Myometrial cell (primary cell): Measurements from ENCODE around the gene CINP. TPM values are rescaled to one million over a fixed set of nuclear protein-coding genes. Genes with fewer than 3 reads are reported as not detected.

Experiments used
- total RNA-seq: library from RNA; depleted of rRNA; stranded (reverse); fragments of >200 nt; gene quantifications from 2 replicates; pipeline ENCODE4 v1.2.3, GENCODE V29; 2015

Gene CINP
- 78.4 and 78.5 TPM in 2 replicates for total RNA-seq

DNA sequence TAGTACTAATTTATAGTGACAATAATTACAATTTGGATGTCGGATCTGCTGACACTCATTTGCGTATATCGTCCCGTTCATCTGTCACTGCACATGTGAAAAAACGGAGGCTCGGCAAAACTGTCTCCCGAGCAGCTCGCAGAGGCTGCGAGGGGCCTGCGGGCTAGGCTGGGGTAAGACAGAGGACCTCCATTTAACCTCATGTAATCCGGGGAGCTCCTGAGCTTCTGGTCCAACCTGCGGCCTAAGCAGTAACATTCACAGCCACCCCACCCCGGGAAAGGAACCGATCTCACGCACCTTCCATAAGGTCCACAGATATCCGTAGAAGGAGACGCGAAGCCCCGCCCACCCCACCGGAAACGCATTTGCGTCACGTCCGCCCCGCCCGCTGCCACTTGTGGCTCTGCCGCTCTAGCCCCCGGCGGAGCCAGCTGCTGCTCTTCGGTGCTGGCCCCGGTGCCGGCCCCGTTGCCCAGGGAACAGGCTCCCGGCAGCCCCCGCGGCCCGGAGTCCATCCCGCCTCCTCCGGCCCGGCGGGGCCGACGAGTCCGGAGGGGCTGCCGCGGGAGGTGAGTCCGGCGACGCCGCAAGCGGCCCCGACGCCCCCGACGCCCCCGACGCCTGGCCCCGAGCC, at the start of gene CINP, which contains the start of gene TECPR2:
Gene CINP (minus strand): TSS at position 346 of the 637 bp plus-strand sequence. CDS start 39 bp downstream, at position 307.
Gene TECPR2 (plus strand): TSS at position 397 of the 637 bp plus-strand sequence. CDS start 13,781 bp downstream, outside the sequence.

DNA sequence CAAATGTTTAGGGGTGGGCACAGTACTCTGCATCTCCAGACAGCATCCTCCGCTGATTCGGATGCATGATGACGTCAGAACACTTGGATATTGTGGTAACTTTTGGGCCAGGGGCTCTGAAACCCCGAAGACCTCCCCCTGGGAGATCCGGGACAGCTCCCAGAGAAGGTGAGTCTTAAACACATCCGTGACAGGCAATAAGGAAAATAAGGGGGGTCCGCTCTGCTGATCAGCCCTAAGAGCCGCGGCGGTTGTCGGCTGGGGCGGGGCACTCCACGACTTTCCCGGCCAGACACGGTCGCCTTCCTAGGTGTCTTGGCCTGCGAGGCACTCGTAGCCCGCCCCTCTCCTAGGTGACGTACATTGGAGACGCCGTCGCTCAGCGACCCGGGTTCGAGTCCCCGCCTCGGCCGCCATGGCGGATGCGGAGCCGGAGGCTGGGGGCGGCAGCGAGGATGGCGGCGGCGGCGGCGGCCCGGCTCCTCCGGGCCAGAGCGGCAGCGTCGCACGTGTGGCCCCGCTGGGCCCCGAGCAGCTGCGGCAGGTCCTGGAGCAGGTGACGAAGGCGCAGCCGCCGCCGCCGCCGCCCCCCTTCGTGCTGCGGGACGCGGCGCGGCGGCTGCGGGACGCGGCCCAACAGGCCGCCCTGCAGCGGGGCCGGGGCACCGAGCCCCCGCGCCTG, 43.2 kb downstream of the CINP start, which contains the start of gene ZNF839:
Gene ZNF839 (plus strand): TSS at position 396 of the 682 bp plus-strand sequence. CDS start 20 bp downstream, at position 416.

DNA sequence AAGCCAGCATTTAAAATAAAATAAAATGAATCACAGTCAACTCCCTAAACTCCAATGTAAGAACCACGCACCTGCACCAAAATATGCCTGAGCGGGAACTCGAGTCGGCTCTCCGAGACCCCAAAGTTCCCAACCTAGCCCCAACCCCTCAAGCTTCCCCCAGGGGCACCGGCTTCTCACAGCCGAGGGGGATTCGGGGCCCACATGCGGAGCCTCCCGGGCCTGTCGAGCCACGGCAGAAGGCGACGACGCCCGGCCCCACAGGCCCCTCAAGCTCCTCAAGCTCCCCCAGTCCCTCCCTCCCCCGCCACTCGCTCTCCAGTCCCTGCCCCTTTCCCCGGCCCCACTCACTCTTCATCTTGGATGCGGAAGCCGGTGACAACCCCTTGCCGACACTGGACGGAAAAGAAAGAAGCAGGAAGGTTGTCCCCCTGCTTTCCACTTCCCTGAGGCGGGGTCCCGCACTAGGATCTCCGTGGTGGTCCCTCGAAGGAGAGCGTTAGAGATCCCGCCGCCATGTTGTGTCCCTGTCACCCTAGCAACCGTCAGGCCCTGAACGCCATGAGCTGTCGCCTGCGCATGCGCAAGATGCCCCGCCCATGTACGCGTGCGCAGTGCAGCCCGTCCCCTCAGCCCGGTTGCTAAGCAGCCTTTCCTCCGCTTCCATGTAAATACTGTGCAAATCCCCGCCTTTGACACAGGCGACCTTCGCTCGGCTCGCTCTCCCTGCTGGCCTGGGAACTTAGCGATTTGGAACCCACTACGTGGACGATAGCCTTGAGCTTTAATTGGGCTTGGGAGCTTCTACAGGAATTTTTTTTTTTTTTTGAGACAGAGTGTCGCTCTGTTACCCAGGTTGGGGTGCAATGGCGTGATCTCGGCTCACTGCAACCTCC, 57.8 kb downstream of the CINP start, which contains the start of gene MOK:
Gene MOK (minus strand): TSS at position 554 of the 896 bp plus-strand sequence. CDS start 196 bp downstream, at position 358.

Other genes with a start within 250 kb of the CINP start
- gene WDR20, start 223.0 kb downstream of the CINP start, total RNA-seq, result 15.6 and 22.7 TPM in 2 replicates
- 23.4 and 35.8 TPM in 2 replicates for gene MOK, start 57.7 kb downstream of the CINP start, total RNA-seq
- gene ZNF839, start 43.1 kb downstream of the CINP start, total RNA-seq, result 8.4 and 11.9 TPM in 2 replicates
- gene TECPR2, start 51 bp upstream of the CINP start, total RNA-seq, result 8.9 and 15.6 TPM in 2 replicates
- gene ANKRD9, start 146.9 kb upstream of the CINP start, total RNA-seq, result 18.8 and 30.3 TPM in 2 replicates
- 11.0 and 14.5 TPM in 2 replicates for gene RCOR1, start 229.8 kb upstream of the CINP start, total RNA-seq